ENCODE data around the gene NIPBL.

NIPBL gene

DNA sequence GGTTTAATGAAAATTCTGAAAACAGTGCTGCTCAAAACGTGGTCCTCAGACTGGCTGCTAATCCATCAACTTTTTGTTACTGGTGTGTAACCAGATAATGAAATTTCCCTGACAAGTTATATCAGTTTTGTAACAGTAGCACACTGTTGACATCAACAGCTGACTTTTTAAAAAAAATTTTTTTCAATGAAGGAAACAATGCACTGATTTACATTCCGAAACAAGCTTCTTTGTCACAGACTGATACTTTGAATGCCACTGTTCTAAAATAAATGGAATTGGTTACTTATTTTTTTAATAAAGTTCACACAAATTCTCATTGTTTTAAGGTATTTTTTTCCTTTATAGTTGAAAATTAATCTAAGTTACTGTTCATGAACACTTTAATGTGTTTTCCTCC, 169.1 kb downstream of the NIPBL start:
- DNase-seq (ENCODE audit: low read depth) = no peak
- no peak overlapping the region for H3K4me3 ChIP-seq (ENCODE audit: low read depth, low read length)
- TF ChIP-seq, protein P1, sequence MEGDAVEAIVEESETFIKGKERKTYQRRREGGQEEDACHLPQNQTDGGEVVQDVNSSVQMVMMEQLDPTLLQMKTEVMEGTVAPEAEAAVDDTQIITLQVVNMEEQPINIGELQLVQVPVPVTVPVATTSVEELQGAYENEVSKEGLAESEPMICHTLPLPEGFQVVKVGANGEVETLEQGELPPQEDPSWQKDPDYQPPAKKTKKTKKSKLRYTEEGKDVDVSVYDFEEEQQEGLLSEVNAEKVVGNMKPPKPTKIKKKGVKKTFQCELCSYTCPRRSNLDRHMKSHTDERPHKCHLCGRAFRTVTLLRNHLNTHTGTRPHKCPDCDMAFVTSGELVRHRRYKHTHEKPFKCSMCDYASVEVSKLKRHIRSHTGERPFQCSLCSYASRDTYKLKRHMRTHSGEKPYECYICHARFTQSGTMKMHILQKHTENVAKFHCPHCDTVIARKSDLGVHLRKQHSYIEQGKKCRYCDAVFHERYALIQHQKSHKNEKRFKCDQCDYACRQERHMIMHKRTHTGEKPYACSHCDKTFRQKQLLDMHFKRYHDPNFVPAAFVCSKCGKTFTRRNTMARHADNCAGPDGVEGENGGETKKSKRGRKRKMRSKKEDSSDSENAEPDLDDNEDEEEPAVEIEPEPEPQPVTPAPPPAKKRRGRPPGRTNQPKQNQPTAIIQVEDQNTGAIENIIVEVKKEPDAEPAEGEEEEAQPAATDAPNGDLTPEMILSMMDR (IDR thresholded peaks at IDR 0.05; ENCODE audit: low read depth, low read length, missing control alignments) = no peak

DNA sequence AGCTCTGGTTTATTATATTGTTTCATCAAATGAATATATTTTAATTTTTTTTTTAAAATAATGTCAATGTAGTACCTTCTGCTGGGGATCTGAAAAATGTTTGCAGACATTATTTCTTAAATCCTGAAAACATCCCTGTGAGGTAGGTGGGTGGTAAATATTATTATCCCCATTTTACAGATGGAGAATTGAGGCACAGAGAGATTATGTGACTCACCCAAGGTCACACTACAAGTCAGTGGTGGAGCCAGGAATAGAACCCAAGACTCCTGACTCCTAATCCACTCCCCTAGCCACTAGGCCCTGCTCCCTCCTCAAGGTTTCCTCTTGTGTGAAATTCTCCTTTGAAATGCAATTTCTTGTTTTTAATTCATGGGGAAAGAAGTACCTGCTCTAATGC, 171.4 kb downstream of the NIPBL start:
- no peak for DNase-seq (ENCODE audit: low read depth)
- no peak overlapping the region for H3K4me3 ChIP-seq (ENCODE audit: low read depth, low read length)
- TF ChIP-seq, protein P1 (IDR thresholded peaks at IDR 0.05; ENCODE audit: low read depth, low read length, missing control alignments) = no peak

DNA sequence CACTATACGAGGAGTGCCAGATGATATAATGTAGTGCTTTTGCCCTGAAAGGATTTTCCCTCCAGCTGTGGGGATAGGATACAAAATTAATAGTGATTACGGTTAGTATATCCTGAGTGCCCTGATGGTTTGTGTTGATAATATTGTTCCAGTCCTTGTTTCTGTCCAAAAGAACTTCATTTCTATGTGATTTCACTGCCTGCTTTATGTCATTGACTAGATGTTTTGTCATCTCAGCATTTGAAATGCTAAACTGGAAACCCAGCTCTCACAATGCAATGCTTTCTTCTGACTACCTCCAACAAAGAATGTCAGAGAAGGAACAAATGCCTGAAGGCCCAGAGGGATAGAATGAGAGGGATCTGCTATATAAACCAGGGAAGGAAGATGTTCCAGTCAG, 177.8 kb downstream of the NIPBL start:
- TF ChIP-seq, protein P1 (IDR thresholded peaks at IDR 0.05; ENCODE audit: low read depth, low read length, missing control alignments) = no peak
- H3K4me3 ChIP-seq (ENCODE audit: low read depth, low read length) = no peak overlapping the region

DNA sequence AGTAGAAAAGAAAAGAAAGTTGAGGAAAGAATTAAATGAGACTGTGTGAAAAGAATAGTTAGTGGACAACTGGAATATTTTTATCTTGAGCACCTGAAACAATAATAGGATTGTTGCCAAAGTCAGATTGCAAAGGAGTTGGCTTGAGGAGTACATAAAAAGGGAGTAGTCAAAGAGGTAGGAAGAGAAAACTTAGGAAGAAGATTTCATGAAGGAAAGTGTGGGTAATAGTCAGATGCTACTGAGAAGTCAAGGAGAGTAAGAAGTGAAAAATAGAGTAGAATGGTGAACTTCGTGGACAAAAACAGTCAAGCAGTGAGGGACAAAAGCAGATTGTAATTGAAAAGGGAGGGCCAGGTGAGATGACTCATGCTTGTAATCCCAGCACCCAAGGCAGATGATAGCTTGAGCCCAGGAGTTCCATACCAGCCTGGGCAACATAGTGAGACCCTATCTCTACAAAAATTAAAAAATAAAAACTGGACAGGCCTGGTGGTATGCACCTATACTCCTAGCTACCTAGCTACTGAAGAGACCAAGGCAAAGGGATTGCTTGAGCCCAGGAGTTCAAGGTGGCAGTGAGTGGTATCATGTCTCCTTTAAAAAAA, 178.9 kb downstream of the NIPBL start:
- H3K4me3 ChIP-seq (ENCODE audit: low read depth, low read length) = no peak overlapping the region
- no peak for DNase-seq (ENCODE audit: low read depth)
- TF ChIP-seq, protein P1 (IDR thresholded peaks at IDR 0.05; ENCODE audit: low read depth, low read length, missing control alignments) = no peak

More for the DNA sequence above, 177.8 kb downstream of the NIPBL start:
- DNase-seq (ENCODE audit: low read depth) = no peak

DNA sequence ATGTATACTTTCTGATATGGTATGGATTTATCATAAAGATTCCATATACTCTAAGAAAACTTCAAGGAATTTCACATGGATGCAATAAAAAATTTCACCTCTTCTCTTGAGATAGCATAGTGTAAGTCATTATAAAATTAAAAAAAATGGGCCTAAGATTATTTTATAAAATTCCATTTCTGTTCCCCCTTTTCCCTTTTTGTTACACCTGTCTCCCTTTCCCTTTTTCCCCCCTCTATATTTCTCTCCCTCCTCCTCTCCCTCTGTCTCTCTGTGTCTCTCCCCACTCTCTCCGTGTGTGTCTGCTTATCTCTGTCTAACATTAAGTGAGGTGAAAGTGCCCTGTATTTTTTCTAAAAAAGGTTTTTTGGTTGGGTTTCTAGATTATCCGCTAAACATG, 180.2 kb downstream of the NIPBL start:
- no peak overlapping the region for H3K4me3 ChIP-seq (ENCODE audit: low read depth, low read length)
- TF ChIP-seq, protein P1 (IDR thresholded peaks at IDR 0.05; ENCODE audit: low read depth, low read length, missing control alignments) = no peak
- no peak for DNase-seq (ENCODE audit: low read depth)

DNA sequence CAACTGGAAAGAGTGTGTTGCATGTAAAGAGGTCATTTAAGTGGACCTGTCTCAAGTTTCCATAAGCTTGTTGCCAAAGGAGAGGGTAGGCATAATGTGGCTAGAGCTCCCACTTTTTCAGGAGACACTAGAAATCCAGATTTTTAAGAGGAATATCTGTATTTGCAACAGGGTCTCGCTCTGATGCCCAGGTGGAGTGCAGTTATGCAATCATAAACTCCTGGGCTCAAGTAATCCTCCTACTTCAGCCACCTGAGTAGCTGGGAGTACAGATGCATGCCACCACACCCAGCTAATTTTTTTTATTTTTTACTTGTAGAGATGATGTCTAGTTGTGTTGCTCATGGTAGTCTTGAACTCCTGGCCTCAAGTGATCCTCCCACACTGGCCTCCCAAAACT, 183.5 kb downstream of the NIPBL start:
- H3K4me3 ChIP-seq (ENCODE audit: low read depth, low read length) = no peak overlapping the region
- TF ChIP-seq, protein P1 (IDR thresholded peaks at IDR 0.05; ENCODE audit: low read depth, low read length, missing control alignments) = no peak
- DNase-seq (ENCODE audit: low read depth) = no peak

DNA sequence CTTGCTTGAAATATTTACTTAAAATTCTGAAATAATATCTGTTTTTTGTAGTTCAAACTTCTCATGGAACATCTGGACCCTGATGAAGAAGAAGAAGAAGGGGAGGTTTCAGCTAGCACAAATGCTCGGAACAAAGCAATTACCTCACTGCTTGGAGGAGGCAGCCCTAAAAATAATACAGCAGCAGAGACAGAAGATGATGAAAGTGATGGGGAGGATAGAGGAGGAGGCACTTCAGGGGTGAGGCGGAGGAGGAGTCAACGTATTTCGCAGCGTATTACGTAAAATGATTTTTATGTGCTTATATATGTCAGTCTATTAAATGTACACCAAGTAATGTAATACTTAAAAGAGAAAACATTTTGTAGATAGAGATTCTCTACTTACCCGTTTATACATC, 187.2 kb downstream of the NIPBL start:
- TF ChIP-seq, protein P1 (IDR thresholded peaks at IDR 0.05; ENCODE audit: low read depth, low read length, missing control alignments) = no peak
- H3K4me3 ChIP-seq (ENCODE audit: low read depth, low read length) = no peak overlapping the region
- no peak for DNase-seq (ENCODE audit: low read depth)
